Activated T-helper 9 cell treated with anti-CD3 and anti-CD28 coated beads, Interleukin-2, amount 50 U/mL, for 16 hours (primary cell): ENCODE measurements around the gene PIP5K1C.
A peak's percentile ranks its signal among the peaks of the same experiment; 100 is the strongest.
"Not testable (repeated sequence)": the region's sequence is repeated elsewhere in the genome, so short reads cannot be mapped to it uniquely, and the experiment has no call there.

Experiments
- DNase-seq: peaks from one replicate; pipeline ENCODE4 v3.0.0-alpha.2; 2020; ENCODE audit warnings: low read depth

Gene PIP5K1C

DNA sequence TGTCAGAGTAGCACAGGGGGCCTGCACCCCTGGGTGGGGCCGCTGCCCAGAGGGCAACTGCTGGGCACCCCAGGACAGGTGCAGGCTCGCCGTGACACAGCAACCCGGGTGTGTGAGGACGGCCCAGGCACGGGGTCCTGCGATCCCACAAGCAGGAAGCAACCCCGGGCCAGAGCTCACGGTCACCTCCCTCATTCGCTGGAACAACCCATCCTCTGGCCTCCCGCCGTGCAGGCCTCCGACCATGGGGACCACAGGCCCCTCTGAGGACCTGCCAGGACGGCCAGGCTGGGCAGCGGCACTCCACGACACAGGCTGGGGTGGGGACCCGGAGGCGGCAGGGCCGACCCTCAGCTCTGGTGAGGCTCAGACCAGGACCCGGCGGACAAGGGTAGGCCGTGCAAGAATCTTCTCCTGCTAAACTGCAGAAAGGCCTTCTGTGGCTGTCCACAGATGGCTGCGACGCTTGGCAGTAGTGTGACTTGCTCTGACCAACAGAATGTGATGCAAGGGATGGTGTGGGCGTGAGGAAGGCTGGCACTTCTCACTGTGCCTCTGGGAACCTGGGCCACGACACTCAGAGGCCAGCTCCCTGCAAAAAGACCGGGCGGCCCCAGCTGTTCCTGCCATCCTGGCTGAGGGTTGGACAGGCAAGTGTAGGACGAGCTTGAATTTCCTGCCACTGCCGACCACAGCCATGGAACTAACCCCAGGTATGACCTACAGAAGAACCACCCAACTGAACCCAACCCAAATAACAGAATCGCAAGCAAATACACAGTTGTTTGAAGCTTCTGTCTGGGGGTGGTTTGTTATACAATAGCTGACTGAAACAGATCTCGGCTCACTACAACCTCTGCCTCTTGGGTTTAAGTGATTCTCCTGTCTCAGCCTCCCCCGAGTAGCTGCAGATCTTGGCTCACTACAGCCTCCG is 26.5 kb downstream of the PIP5K1C start:
- DNase-seq = no peak

GRCh38 chr19:3672993-3673392 is 27.3 kb downstream of the PIP5K1C start:
- DNase-seq = no peak

DNA sequence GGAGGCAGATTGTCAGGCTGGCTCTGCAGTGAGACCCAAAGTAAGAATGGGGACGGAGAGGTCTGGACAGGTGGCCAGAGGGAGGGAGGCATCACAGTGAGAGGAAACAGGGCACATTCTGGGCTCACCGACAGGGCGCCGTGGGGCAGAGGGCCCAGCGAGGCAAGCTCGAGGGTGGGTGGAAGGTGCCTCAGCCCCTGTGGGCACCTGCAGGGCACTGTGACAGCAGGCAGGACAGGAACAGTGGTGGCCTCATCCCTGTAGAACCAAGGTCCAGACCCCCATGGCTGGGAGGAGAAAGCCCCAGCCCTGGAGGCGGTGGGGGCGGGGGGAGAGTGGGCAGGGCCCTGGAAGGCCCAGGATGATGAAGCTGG is 27.7 kb downstream of the PIP5K1C start:
- no peak for DNase-seq

- no peak for DNase-seq
Measured at GRCh38 chr19:3671680-3672574, 28.3 kb downstream of the PIP5K1C start.

GRCh38 chr19:3670796-3671679 is 29.2 kb downstream of the PIP5K1C start:
- DNase-seq = no peak

- no peak for DNase-seq
Measured at GRCh38 chr19:3669947-3670795, 30.1 kb downstream of the PIP5K1C start.

- no peak for DNase-seq
Measured at GRCh38 chr19:3669082-3669946, 31.0 kb downstream of the PIP5K1C start.

GRCh38 chr19:3668331-3669081 is 31.8 kb downstream of the PIP5K1C start:
- DNase-seq = no peak

- DNase-seq = no peak
Measured at GRCh38 chr19:3667766-3668165, 32.5 kb downstream of the PIP5K1C start.

GRCh38 chr19:3667037-3667638 is 33.1 kb downstream of the PIP5K1C start:
- DNase-seq = no peak

- DNase-seq = not testable (repeated sequence)
Measured at GRCh38 chr19:3666545-3666856, 33.8 kb downstream of the PIP5K1C start.

GRCh38 chr19:3665681-3666544 is 34.4 kb downstream of the PIP5K1C start:
- DNase-seq = peak; percentile 63

DNA sequence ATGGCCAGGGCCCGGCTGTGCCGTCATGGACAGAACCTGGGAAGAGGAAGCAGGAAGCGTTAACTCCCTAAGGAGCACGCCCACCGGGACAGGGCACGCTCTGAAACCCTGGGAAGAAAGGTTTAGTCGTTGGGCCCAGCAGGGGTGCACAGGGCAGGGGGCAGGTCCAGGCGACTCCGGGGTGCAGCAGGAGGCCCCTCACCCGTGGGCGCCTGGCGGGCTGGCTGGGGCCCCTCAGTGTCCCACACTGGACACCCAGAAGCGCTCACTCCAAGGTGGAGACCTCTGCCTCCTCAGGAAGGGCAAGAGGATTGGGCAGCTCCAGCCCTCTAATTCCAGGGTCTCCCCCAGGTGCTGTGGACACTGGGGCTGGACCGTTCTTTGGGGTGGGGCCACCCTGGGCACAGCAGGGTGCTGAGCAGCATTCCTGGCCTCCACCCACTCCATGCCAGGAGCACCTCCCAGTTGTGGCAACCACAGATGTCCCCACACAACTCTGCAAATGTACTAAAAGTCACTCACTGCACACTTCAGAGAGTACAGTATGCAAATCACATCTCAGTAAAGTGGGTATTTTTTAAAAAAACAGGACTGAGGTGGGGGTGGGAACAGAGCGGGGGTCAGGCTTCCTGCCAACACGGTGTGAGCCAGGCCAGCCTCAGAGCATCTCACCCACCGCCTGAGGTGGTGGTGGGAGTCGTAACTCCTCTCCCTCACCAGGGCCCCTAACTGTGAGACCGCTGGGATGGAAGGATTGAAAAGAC is 35.2 kb downstream of the PIP5K1C start:
- DNase-seq = no peak

GRCh38 chr19:3663838-3664237 is 36.4 kb downstream of the PIP5K1C start:
- no peak for DNase-seq

DNA sequence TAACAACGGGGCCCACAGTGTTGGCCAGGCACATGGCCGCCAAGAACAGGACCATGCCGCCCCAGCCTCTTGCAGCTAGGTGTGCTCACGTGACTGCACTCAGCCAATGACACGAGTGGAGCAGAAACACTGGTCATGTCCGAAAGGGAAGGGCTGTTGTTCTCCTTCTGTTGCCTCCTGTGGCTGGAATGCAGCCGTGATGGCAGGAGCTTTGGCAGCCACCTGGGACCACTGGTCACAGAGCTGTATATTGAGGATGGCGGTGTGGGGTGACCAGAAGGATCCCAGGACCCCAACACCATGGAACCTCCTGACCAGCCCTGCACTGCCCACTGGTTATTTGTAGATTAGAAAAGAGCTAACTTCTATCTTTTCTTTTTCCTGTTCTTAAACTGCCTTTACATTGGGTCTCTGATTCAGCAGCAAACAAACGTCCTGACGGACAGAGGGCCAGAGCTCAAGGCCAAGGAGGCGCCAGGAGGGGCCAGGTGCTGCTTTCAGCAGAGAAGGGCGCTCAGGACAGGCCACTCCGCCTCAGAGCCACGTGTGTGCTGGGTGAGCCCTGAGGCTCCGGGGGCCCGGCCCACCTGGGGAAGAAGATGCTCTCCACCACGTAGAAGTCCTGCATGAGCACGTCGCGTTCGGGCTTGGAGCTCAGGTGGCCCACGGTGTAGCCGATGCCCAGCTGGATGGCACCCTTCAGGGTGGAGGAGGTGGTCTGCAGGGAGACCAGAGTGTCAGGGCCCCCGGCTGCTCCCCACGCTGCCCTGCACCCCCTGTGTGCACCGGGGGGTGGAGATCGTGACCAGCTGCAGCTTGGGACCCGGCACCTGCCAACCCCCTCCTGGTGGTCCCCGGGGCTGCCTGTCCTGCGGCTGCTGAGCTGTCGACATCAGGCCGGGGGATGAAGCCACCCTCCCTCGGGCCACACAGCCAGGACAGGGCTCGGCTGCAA is 38.7 kb downstream of the PIP5K1C start:
- no peak for DNase-seq
